ENCODE measurements around the gene ATP11A.

The ATP11A gene

GRCh38 chr13:112715715-112716460 is 26.1 kb downstream of the ATP11A start:
- Mint-ChIP-seq H3K9me3 (no peaks in the 10 kb centered on the region), H3K36me3 (peaks cover 16 to 35% of the 10 kb centered on the region in 2 donors), H3K4me3 (no peak overlapping the region), H3K27ac (no peak overlapping the region), H3K27me3 (no peaks in the 10 kb centered on the region), H3K4me1 (peaks cover 23 to 43% of the 10 kb centered on the region in 2 donors)
- ATAC-seq (replicated peaks) (no peak), DNase-seq (no peak)

- Mint-ChIP-seq H3K27ac (peak overlapping the region; percentile 62), H3K4me1 (peaks cover 24 to 38% of the 10 kb centered on the region in 2 donors), H3K4me3 (no peak overlapping the region), H3K36me3 (peaks cover 16 to 35% of the 10 kb centered on the region in 2 donors), H3K9me3 (no peaks in the 10 kb centered on the region), H3K27me3 (no peaks in the 10 kb centered on the region)
- DNase-seq (no peak), ATAC-seq (replicated peaks) (no peak)
Observed at GRCh38 chr13:112716461-112716820, 26.6 kb downstream of the ATP11A start.

GRCh38 chr13:112716841-112717520 is 27.1 kb downstream of the ATP11A start:
- no peak for DNase-seq
- no peak for ATAC-seq (replicated peaks)
- H3K9me3 Mint-ChIP-seq, result no peaks in the 10 kb centered on the region
- H3K4me3 Mint-ChIP-seq, result no peak overlapping the region
- H3K36me3 Mint-ChIP-seq, result peaks cover 16 to 35% of the 10 kb centered on the region in 2 donors
- peaks cover 19 to 32% of the 10 kb centered on the region in 2 donors for H3K4me1 Mint-ChIP-seq
- H3K27ac Mint-ChIP-seq, result peak overlapping the region; percentile 62
- no peaks in the 10 kb centered on the region for H3K27me3 Mint-ChIP-seq

- Mint-ChIP-seq H3K4me1 (peaks cover 15 to 23% of the 10 kb centered on the region in 2 donors), H3K36me3 (peaks cover 16 to 35% of the 10 kb centered on the region in 2 donors), H3K9me3 (no peaks in the 10 kb centered on the region), H3K4me3 (no peak overlapping the region), H3K27me3 (no peaks in the 10 kb centered on the region), H3K27ac (no peak overlapping the region)
- DNase-seq (no peak), ATAC-seq (replicated peaks) (no peak)
Observed at GRCh38 chr13:112718318-112718717, 28.5 kb downstream of the ATP11A start.

GRCh38 chr13:112719016-112719415 is 29.2 kb downstream of the ATP11A start:
- Mint-ChIP-seq H3K27ac (no peak overlapping the region), H3K4me1 (peaks cover 15 to 23% of the 10 kb centered on the region in 2 donors), H3K36me3 (peaks cover 17 to 38% of the 10 kb centered on the region in 2 donors), H3K4me3 (no peak overlapping the region), H3K27me3 (no peaks in the 10 kb centered on the region), H3K9me3 (no peaks in the 10 kb centered on the region)
- DNase-seq, result no peak
- no peak for ATAC-seq (replicated peaks)

GRCh38 chr13:112719556-112719955 is 29.7 kb downstream of the ATP11A start:
- peaks cover 11 to 20% of the 10 kb centered on the region in 2 donors for H3K4me1 Mint-ChIP-seq

GRCh38 chr13:112720251-112720650 is 30.4 kb downstream of the ATP11A start:
- Mint-ChIP-seq H3K36me3 (peaks cover 13 to 35% of the 10 kb centered on the region in 2 donors), H3K4me3 (no peak overlapping the region), H3K27ac (no peak overlapping the region), H3K4me1 (peaks cover 12 to 21% of the 10 kb centered on the region in 2 donors), H3K27me3 (no peaks in the 10 kb centered on the region), H3K9me3 (no peaks in the 10 kb centered on the region)
- no peak for ATAC-seq (replicated peaks)
- DNase-seq, result no peak

More at GRCh38 chr13:112719556-112719955, 29.7 kb downstream of the ATP11A start:
- no peak for DNase-seq
- no peak for ATAC-seq (replicated peaks)
- Mint-ChIP-seq H3K36me3 (peaks cover 14 to 40% of the 10 kb centered on the region in 2 donors), H3K4me3 (no peak overlapping the region), H3K27me3 (no peaks in the 10 kb centered on the region), H3K9me3 (no peaks in the 10 kb centered on the region), H3K27ac (no peak overlapping the region)

GRCh38 chr13:112720814-112721197 is 31.0 kb downstream of the ATP11A start:
- DNase-seq (no peak), ATAC-seq (replicated peaks) (no peak)
- Mint-ChIP-seq H3K4me3 (no peak overlapping the region), H3K36me3 (peaks cover 11 to 30% of the 10 kb centered on the region in 2 donors), H3K9me3 (no peaks in the 10 kb centered on the region), H3K27ac (no peak overlapping the region), H3K4me1 (peaks cover 16 to 23% of the 10 kb centered on the region in 2 donors), H3K27me3 (no peaks in the 10 kb centered on the region)

GRCh38 chr13:112721198-112722104 is 31.6 kb downstream of the ATP11A start:
- Mint-ChIP-seq H3K27ac (no peak overlapping the region), H3K36me3 (peaks cover 11 to 30% of the 10 kb centered on the region in 2 donors), H3K9me3 (no peaks in the 10 kb centered on the region), H3K4me3 (no peak overlapping the region), H3K27me3 (no peaks in the 10 kb centered on the region), H3K4me1 (peaks cover 18 to 23% of the 10 kb centered on the region in 2 donors)
- ATAC-seq (replicated peaks) (no peak), DNase-seq (no peak)

GRCh38 chr13:112722433-112723263 is 32.8 kb downstream of the ATP11A start:
- Mint-ChIP-seq H3K4me3 (no peak overlapping the region), H3K36me3 (peaks cover 11 to 18% of the 10 kb centered on the region in 2 donors), H3K4me1 (peaks cover 18% of the 10 kb centered on the region in 2 donors), H3K9me3 (no peaks in the 10 kb centered on the region), H3K27ac (no peak overlapping the region), H3K27me3 (no peaks in the 10 kb centered on the region)
- DNase-seq (no peak), ATAC-seq (replicated peaks) (no peak)

- Mint-ChIP-seq H3K4me3 (no peak overlapping the region), H3K9me3 (no peaks in the 10 kb centered on the region), H3K4me1 (peaks cover 18% of the 10 kb centered on the region in 2 donors), H3K27me3 (no peaks in the 10 kb centered on the region), H3K36me3 (peaks cover 9 to 17% of the 10 kb centered on the region in 2 donors), H3K27ac (no peak overlapping the region)
- ATAC-seq (replicated peaks) (no peak), DNase-seq (no peak)
Observed at GRCh38 chr13:112723771-112724170, 33.9 kb downstream of the ATP11A start.

- H3K4me3 Mint-ChIP-seq, result no peak overlapping the region
- H3K4me1 Mint-ChIP-seq, result peaks cover 18 to 20% of the 10 kb centered on the region in 2 donors
- ATAC-seq (replicated peaks) (peak; percentile 12 to 25), DNase-seq (no peak)
- H3K27me3 Mint-ChIP-seq, result no peaks in the 10 kb centered on the region
- peaks cover 6 to 16% of the 10 kb centered on the region in 2 donors for H3K36me3 Mint-ChIP-seq
- H3K9me3 Mint-ChIP-seq, result no peaks in the 10 kb centered on the region
- H3K27ac Mint-ChIP-seq, result no peak overlapping the region
Observed at GRCh38 chr13:112724788-112725345, 35.0 kb downstream of the ATP11A start.

GRCh38 chr13:112725346-112726015 is 35.6 kb downstream of the ATP11A start:
- H3K36me3 Mint-ChIP-seq, result peaks cover 3 to 12% of the 10 kb centered on the region in 2 donors
- ATAC-seq (replicated peaks) (peak; percentile 62 to 67), DNase-seq (no peak)
- H3K27ac Mint-ChIP-seq, result peak overlapping the region; percentile 31
- peak overlapping the region in 1 of 2 donors; percentile 14 for H3K4me3 Mint-ChIP-seq
- peaks cover 18 to 20% of the 10 kb centered on the region in 2 donors for H3K4me1 Mint-ChIP-seq
- H3K27me3 Mint-ChIP-seq, result no peaks in the 10 kb centered on the region
- no peaks in the 10 kb centered on the region for H3K9me3 Mint-ChIP-seq
